Measurements from ENCODE around the gene KISS1. TPM values are rescaled to one million over a fixed set of nuclear protein-coding genes. Genes with fewer than 3 reads are reported as not detected.

The KISS1 gene
- total RNA-seq, 1 donor from 2014 or later: not detected

DNA sequence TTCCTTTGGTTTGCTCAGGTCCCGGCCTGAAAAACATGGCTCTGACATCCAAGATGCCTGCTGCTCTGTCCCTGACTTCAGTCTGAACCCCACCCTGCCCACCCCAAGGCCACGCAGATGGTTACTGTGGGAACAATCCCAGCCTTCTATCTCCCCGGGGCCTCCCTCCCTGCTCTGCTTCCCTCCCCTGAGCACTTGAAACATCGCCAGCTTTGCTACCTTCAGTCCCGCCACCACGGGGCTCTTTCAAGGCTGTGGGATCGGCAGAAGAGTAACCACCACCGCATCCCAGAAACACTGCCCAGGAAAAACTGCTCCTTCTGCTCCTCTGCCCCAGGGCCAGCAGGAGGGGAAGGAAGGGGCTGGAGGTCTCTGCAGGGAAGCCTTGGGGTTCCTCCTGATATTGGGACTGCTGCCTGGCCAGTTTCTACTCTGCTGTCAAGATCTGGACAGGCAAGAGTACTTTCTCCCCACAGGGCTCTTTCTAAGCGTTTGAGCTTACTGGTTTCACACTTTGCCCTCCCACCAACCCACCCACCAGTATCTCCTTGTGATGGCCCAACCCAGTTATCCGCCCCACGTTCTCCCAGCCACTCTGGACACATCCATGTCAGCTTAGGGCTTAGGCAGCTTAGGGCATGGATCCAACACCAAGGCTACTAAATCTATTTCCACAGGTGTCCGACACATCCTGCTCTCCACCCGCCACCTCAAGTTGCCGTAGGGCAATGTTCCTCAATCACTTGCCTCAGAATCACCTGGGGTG, 52.8 kb downstream of the KISS1 start:
- Histone ChIP-seq H3K27ac (ENCODE audit: low read depth, low read length) (no peak overlapping the region), H3K4me3 (ENCODE audit: low read length in 3 of 3) (no peak overlapping the region), H3K9me3 (ENCODE audit: control insufficient read depth in 3 of 3, low read length in 3 of 3) (no peaks in the 10 kb centered on the region), H3K27me3 (ENCODE audit: control insufficient read depth in 3 of 3, insufficient read depth in 3 of 3, low read length in 3 of 3) (peaks cover 0 to 3% (median 2%) of the 10 kb centered on the region in 3 donors), H3K4me1 (ENCODE audit: control insufficient read depth in 3 of 3, insufficient read depth in 3 of 3, low read length in 3 of 3) (peaks cover 0 to 3% (median 3%) of the 10 kb centered on the region in 3 donors), H3K9ac (ENCODE audit: low read depth in 1 of 3, low read length in 3 of 3) (no peak overlapping the region), H3K36me3 (ENCODE audit: control insufficient read depth in 3 of 3, insufficient read depth in 3 of 3, low read length in 3 of 3) (no peaks in the 10 kb centered on the region)

DNA sequence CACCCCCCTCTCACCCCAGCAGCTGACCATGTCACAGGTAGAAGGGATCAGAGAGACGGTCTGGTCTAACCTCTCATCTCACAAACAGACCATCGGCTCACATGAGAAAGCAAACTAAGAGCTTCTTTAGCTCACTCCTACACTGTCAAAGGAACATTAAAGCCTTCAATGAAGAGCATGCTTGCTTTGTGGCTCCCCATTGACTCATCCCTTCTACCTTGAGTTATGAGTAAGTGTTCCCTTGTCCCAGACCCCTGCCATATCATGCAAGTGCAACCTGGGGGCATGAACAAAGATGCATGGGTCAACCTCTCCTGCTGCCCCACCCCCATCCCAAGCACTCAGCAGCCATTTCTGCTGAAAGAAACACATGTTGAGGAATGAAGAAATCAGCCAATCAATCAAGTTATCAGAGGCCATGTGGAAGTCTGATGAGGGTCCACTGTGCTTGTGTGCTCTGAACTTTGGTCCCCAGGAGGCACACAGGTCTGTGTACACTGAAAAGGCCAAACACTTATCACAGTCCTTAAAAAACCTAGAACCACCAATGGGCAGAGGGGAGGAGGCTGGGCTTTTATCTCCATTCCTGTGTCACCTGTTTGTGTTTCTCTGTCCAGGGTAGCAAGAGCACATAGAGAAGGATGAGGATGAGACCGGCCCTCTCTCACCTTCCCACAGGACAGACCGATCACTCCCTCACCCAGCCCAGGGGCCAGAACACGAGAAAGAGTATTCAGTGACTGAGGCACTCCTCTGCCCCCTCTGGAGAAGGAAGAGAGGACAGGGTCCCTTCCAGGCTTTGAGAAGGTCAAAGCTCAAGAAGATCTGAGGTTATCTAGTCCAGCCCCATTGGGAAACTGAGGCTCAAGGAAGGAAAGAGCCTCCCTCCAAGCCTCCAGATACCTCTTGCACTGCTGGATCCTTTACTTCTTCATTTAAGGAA, 54.0 kb downstream of the KISS1 start:
- Histone ChIP-seq H3K4me3 (ENCODE audit: low read length in 3 of 3) (no peak overlapping the region), H3K9me3 (ENCODE audit: control insufficient read depth in 3 of 3, low read length in 3 of 3) (no peaks in the 10 kb centered on the region), H3K27ac (ENCODE audit: low read depth, low read length) (no peak overlapping the region), H3K4me1 (ENCODE audit: control insufficient read depth in 3 of 3, insufficient read depth in 3 of 3, low read length in 3 of 3) (peaks cover 0 to 3% (median 3%) of the 10 kb centered on the region in 3 donors), H3K9ac (ENCODE audit: low read depth in 1 of 3, low read length in 3 of 3) (no peak overlapping the region), H3K27me3 (ENCODE audit: control insufficient read depth in 3 of 3, insufficient read depth in 3 of 3, low read length in 3 of 3) (peaks cover 0 to 3% (median 2%) of the 10 kb centered on the region in 3 donors), H3K36me3 (ENCODE audit: control insufficient read depth in 3 of 3, insufficient read depth in 3 of 3, low read length in 3 of 3) (peaks cover 0 to 3% (median 0%) of the 10 kb centered on the region in 3 donors)

DNA sequence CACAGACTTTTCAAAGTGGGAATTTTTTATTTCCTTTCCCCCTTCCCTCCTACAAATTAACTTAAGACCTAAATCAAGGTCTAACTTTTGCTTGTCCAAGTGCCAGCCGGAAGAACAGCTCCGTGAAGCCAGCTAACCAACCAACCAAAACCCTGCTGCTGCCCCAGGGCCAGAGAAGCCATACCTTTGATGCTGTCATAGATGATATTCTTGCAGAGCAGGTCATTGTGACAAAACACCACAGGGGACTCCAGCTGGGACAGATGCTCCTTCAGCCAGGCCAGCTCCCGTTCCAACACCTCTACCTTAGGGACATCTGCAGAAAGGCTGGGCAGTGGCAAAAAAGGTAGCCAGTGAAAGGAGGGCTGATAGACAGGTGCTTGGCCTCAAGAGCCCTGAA, 55.2 kb downstream of the KISS1 start:
- H3K9ac ChIP-seq (ENCODE audit: low read depth in 1 of 3, low read length in 3 of 3): no peak overlapping the region
- H3K27ac ChIP-seq (ENCODE audit: low read depth, low read length): no peak overlapping the region
- H3K9me3 ChIP-seq (ENCODE audit: control insufficient read depth in 3 of 3, low read length in 3 of 3): no peaks in the 10 kb centered on the region
- H3K4me1 ChIP-seq (ENCODE audit: control insufficient read depth in 3 of 3, insufficient read depth in 3 of 3, low read length in 3 of 3): peaks cover 0 to 3% (median 3%) of the 10 kb centered on the region in 3 donors
- H3K27me3 ChIP-seq (ENCODE audit: control insufficient read depth in 3 of 3, insufficient read depth in 3 of 3, low read length in 3 of 3): peaks cover 0 to 3% (median 2%) of the 10 kb centered on the region in 3 donors
- H3K36me3 ChIP-seq (ENCODE audit: control insufficient read depth in 3 of 3, insufficient read depth in 3 of 3, low read length in 3 of 3): peaks cover 0 to 3% (median 0%) of the 10 kb centered on the region in 3 donors
- H3K4me3 ChIP-seq (ENCODE audit: low read length in 3 of 3): no peak overlapping the region

Other genes starting within 250 kb of the KISS1 start
- gene SOX13, start 123.4 kb downstream of the KISS1 start, total RNA-seq: 4.7 TPM
- gene ETNK2, start 44.4 kb downstream of the KISS1 start, total RNA-seq: 6.8 TPM
- gene REN, start 30.2 kb downstream of the KISS1 start, total RNA-seq: not detected
- not detected for gene GOLT1A, start 17.5 kb upstream of the KISS1 start, total RNA-seq
- gene PLEKHA6, start 163.4 kb upstream of the KISS1 start, total RNA-seq: 1.0 TPM
- 30.3 TPM for gene PPP1R15B, start 215.3 kb upstream of the KISS1 start, total RNA-seq